ENCODE measurements around the gene ATOSB. TPM values are rescaled to one million over a fixed set of nuclear protein-coding genes. Genes with fewer than 3 reads are reported as not detected.
"Not testable (repeated sequence)": the region's sequence is repeated elsewhere in the genome, so short reads cannot be mapped to it uniquely, and the experiment has no call there.

ATOSB gene
- total and polyA plus RNA-seq, 4 donors, result 2.8 to 29.8 (median 5.6) TPM

DNA sequence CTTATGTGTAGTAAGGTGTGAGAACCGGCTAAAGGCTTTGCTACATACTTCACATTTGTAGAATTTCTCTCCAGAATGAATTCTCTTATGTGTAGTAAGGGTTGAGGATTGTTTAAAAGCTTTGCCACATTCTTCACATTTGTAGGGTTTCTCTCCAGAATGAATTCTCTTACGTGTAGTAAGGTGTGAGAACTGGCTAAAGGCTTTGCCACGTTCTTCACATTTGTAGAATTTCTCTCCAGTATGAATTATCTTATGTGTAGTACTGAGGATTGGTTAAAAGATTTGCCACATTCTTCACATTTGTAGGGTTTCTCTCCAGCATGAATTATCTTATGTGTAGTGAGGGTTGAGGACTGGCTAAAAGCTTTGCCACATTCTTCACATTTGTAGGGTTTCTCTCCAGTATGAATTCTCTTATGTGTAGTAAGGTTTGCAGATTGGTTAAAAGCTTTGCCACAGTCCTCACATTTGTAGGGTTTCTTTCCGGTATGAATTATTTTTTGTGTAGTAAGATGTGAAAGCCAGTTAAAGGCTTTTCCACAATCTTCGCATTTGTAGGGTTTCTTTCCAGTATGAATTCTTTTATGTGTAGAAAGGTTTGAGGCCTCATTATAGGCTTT, 32.4 kb upstream of the ATOSB start:
- not testable (repeated sequence) for H3K9ac ChIP-seq (ENCODE audit: low read depth in 1 of 2, low read length in 2 of 2); DNase-seq (ENCODE audit: low spot score); H3K4me1 ChIP-seq (ENCODE audit: control insufficient read depth in 4 of 4, insufficient read depth in 4 of 4, low read length in 3 of 4); H3K27me3 ChIP-seq (ENCODE audit: control insufficient read depth in 4 of 4, insufficient read depth in 4 of 4, low read length in 3 of 4); H3K4me3 ChIP-seq (ENCODE audit: low read depth in 1 of 3, low read length in 3 of 3); H3K27ac ChIP-seq (ENCODE audit: low read depth in 1 of 2, low read length in 2 of 2); H3K36me3 ChIP-seq (ENCODE audit: control insufficient read depth in 4 of 4, insufficient read depth in 3 of 4, low read depth in 1 of 4, low read length in 3 of 4)
- WGBS, result 70% methylated on average over 5 of the region's 5 CpGs
- peaks cover 0 to 16% (median 6%) of the 10 kb centered on the region in 4 donors for H3K9me3 ChIP-seq (ENCODE audit: control insufficient read depth in 4 of 4, low read length in 3 of 4)

DNA sequence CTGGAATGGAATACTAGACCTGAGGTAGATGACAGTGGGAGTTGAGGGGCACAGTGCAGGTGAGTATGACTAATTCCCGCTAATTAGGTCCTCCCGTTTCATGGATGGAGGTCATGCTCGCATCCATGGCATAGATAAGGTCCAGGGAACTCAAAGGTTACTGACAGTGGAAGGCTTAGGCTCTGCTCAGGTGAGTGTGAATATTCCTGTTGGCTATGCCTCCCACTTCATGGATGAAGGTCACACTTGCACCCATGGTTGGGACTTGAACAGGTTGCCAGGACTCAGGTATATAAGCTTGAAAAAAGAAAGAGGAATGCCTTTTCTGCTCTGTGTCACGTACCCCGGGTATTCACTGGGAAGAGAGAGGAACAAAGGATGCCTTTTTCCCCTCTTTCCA, 26.4 kb upstream of the ATOSB start:
- H3K9me3 ChIP-seq (ENCODE audit: control insufficient read depth in 4 of 4, low read length in 3 of 4), result peaks cover 7 to 17% (median 12%) of the 10 kb centered on the region in 4 donors
- no peaks in the 10 kb centered on the region for H3K4me1 ChIP-seq (ENCODE audit: control insufficient read depth in 4 of 4, insufficient read depth in 4 of 4, low read length in 3 of 4)
- WGBS, result 90% methylated on average over 5 of the region's 5 CpGs

DNA sequence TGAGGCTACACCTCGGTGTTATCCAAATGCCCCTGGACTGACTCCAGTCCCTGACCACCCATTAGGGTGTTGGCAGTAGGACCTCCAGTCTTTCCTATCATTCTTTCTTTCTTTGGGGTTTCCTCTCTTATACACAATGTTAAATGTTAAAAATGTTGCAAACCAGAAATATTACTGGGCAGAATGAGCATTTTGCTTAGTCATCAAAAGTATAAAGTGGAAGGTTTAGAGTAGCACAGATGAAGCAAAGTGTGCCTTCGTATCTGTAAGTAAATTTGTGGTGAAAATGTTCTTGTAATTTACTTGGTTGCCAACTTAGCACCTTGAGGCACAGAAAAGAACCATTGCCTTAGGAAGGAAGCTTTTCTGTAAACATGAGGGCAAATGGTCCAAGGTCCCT, 24.4 kb upstream of the ATOSB start:
- TF ChIP-seq HNF4A (conservative IDR thresholded peaks at IDR 0.05) (no peak), RXRA (IDR thresholded peaks at IDR 0.05) (no peak), NR2F2 (IDR thresholded peaks at IDR 0.05) (no peak), SP1 (IDR thresholded peaks at IDR 0.05) (no peak), RAD21 (IDR thresholded peaks at IDR 0.05) (no peak), MAX (IDR thresholded peaks at IDR 0.05) (no peak), TAF1 (conservative IDR thresholded peaks at IDR 0.05) (no peak), FOXA2 (IDR thresholded peaks at IDR 0.05) (no peak), EGR1 (IDR thresholded peaks at IDR 0.05; ENCODE audit: low read depth in 2 of 2) (no peak), FOXA1 (IDR thresholded peaks at IDR 0.05) (no peak), JUND (IDR thresholded peaks at IDR 0.05) (no peak), HNF4G (IDR thresholded peaks at IDR 0.05) (no peak), REST (IDR thresholded peaks at IDR 0.05) (no peak)
- TF ChIP-seq, protein P1, sequence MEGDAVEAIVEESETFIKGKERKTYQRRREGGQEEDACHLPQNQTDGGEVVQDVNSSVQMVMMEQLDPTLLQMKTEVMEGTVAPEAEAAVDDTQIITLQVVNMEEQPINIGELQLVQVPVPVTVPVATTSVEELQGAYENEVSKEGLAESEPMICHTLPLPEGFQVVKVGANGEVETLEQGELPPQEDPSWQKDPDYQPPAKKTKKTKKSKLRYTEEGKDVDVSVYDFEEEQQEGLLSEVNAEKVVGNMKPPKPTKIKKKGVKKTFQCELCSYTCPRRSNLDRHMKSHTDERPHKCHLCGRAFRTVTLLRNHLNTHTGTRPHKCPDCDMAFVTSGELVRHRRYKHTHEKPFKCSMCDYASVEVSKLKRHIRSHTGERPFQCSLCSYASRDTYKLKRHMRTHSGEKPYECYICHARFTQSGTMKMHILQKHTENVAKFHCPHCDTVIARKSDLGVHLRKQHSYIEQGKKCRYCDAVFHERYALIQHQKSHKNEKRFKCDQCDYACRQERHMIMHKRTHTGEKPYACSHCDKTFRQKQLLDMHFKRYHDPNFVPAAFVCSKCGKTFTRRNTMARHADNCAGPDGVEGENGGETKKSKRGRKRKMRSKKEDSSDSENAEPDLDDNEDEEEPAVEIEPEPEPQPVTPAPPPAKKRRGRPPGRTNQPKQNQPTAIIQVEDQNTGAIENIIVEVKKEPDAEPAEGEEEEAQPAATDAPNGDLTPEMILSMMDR (IDR thresholded peaks at IDR 0.05; ENCODE audit: low read depth, low read length, missing input control), result no peak
- TF ChIP-seq, protein P2, sequence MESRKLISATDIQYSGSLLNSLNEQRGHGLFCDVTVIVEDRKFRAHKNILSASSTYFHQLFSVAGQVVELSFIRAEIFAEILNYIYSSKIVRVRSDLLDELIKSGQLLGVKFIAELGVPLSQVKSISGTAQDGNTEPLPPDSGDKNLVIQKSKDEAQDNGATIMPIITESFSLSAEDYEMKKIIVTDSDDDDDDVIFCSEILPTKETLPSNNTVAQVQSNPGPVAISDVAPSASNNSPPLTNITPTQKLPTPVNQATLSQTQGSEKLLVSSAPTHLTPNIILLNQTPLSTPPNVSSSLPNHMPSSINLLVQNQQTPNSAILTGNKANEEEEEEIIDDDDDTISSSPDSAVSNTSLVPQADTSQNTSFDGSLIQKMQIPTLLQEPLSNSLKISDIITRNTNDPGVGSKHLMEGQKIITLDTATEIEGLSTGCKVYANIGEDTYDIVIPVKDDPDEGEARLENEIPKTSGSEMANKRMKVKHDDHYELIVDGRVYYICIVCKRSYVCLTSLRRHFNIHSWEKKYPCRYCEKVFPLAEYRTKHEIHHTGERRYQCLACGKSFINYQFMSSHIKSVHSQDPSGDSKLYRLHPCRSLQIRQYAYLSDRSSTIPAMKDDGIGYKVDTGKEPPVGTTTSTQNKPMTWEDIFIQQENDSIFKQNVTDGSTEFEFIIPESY (IDR thresholded peaks at IDR 0.05), result no peak
- Histone ChIP-seq H3K4me3 (ENCODE audit: low read depth in 1 of 3, low read length in 3 of 3) (no peak overlapping the region), H3K27me3 (ENCODE audit: control insufficient read depth in 4 of 4, insufficient read depth in 4 of 4, low read length in 3 of 4) (no peaks in the 10 kb centered on the region), H3K27ac (ENCODE audit: low read depth in 1 of 2, low read length in 2 of 2) (no peak overlapping the region), H3K36me3 (ENCODE audit: control insufficient read depth in 4 of 4, insufficient read depth in 3 of 4, low read depth in 1 of 4, low read length in 3 of 4) (no peaks in the 10 kb centered on the region), H3K9ac (ENCODE audit: low read depth in 1 of 2, low read length in 2 of 2) (no peak overlapping the region), H3K9me3 (ENCODE audit: control insufficient read depth in 4 of 4, low read length in 3 of 4) (peaks cover 7 to 17% (median 11%) of the 10 kb centered on the region in 4 donors), H3K4me1 (ENCODE audit: control insufficient read depth in 4 of 4, insufficient read depth in 4 of 4, low read length in 3 of 4) (no peaks in the 10 kb centered on the region)
- DNase-seq (ENCODE audit: low spot score), result no peak
- 89% methylated on average over 2 of the region's 2 CpGs for WGBS

More for the DNA sequence above, 26.4 kb upstream of the ATOSB start:
- Histone ChIP-seq H3K36me3 (ENCODE audit: control insufficient read depth in 4 of 4, insufficient read depth in 3 of 4, low read depth in 1 of 4, low read length in 3 of 4) (no peaks in the 10 kb centered on the region), H3K9ac (ENCODE audit: low read depth in 1 of 2, low read length in 2 of 2) (no peak overlapping the region), H3K27ac (ENCODE audit: low read depth in 1 of 2, low read length in 2 of 2) (no peak overlapping the region), H3K27me3 (ENCODE audit: control insufficient read depth in 4 of 4, insufficient read depth in 4 of 4, low read length in 3 of 4) (no peaks in the 10 kb centered on the region), H3K4me3 (ENCODE audit: low read depth in 1 of 3, low read length in 3 of 3) (peak overlapping the region in 2 of 3 donors; percentile 16 to 42)
- TF ChIP-seq, protein P2 (IDR thresholded peaks at IDR 0.05), result no peak
- no peak for TF ChIP-seq SP1 (IDR thresholded peaks at IDR 0.05)
- TF ChIP-seq RAD21 (IDR thresholded peaks at IDR 0.05), result no peak
- DNase-seq (ENCODE audit: low spot score), result no peak

All from liver (tissue), 9 donors.